Vagina (tissue), 2 donors: ENCODE results near the gene CTNNBL1.

Experiments used
- CTCF ChIP-seq, 3 experiments: fragments of 450-650 bp in 2 of 3; fragments of 200-600 bp in 1 of 3; sonication (generic) in 1 of 3; IDR thresholded peaks; one replicate each; pipeline ENCODE4 v1.5.1; 2017 to 2019; ENCODE audit warnings: antibody characterized with exemption in 3 of 3, mild to moderate bottlenecking in 2 of 3, moderate library complexity in 2 of 3
- POLR2A ChIP-seq, 2 donors: fragments of 450-650 bp; IDR thresholded peaks; one replicate each; pipeline ENCODE4 v1.6.1; 2017; ENCODE audit warnings: antibody characterized with exemption in 2 of 2, mild to moderate bottlenecking in 2 of 2, moderate library complexity in 2 of 2
- POLR2AphosphoS5 ChIP-seq, 2 donors: sonication (generic); formaldehyde crosslinking; IDR thresholded peaks; one replicate each; pipeline ENCODE4 v1.9.0; 2017; ENCODE audit warnings: antibody characterized with exemption in 2 of 2, mild to moderate bottlenecking in 2 of 2, low read depth in 1 of 2; ENCODE audit not compliant: insufficient read depth in 1 of 2

- no peak for TF ChIP-seq POLR2A (IDR thresholded peaks at IDR 0.05)
- TF ChIP-seq CTCF (IDR thresholded peaks at IDR 0.05) = no peak
- no peak for TF ChIP-seq POLR2AphosphoS5 (IDR thresholded peaks at IDR 0.05; ENCODE audit: insufficient read depth in 1 of 2, low read depth in 1 of 2)
These were observed 116.2 kb downstream of the CTNNBL1 start for GRCh38 chr20:37810027-37810426.
